Peyer's patch (tissue), 4 donors: ENCODE measurements around the gene GSTP1. TPM values are rescaled to one million over a fixed set of nuclear protein-coding genes. Genes with fewer than 3 reads are reported as not detected.
"Not testable (repeated sequence)": the region's sequence is repeated elsewhere in the genome, so short reads cannot be mapped to it uniquely, and the experiment has no call there.

Source experiments
- DNase-seq, 3 donors: peaks; one replicate each; pipeline ENCODE4 v3.0.0-alpha.2; 2017 to 2019
- H3K27ac ChIP-seq, 4 donors: fragments of 200-600 bp; sonication (generic); one replicate each; pipeline ENCODE4 v1.5.1; 2016 to 2019
- H3K27me3 ChIP-seq, 2 donors: fragments of 200-600 bp; sonication (generic); one replicate each; pipeline ENCODE4 v1.5.1; 2019
- H3K36me3 ChIP-seq, 3 donors: fragments of 200-600 bp; sonication (generic); one replicate each; pipeline ENCODE4 v1.5.1; 2016 to 2019
- H3K4me1 ChIP-seq, 4 donors: fragments of 200-600 bp; sonication (generic); one replicate each; pipeline ENCODE4 v1.5.1; 2016 to 2019
- H3K4me3 ChIP-seq, 4 donors: fragments of 200-600 bp; sonication (generic); 1 replicate in 3 of 4; 2 replicates in 1 of 4; pipeline ENCODE4 v1.5.1; 2016 to 2019; ENCODE audit warnings: mild to moderate bottlenecking in 1 of 4
- H3K9me3 ChIP-seq, 4 donors: fragments of 200-600 bp; sonication (generic); one replicate each; pipeline ENCODE4 v1.5.1; 2016 to 2019; ENCODE audit warnings: mild to moderate bottlenecking in 1 of 4
- POLR2A ChIP-seq, 2 donors: fragments of 450-650 bp; IDR thresholded peaks; one replicate each; pipeline ENCODE4 v1.5.1; 2017; ENCODE audit warnings: antibody characterized with exemption in 2 of 2, mild to moderate bottlenecking in 2 of 2, moderate library complexity in 2 of 2
- total RNA-seq, 4 donors: library from RNA; depleted of rRNA; stranded (reverse); fragments of >200 nt; gene quantifications; one replicate each; pipeline ENCODE4 v1.1.0, GENCODE V29; 2016
- TF ChIP-seq, protein P1 (sequence below), 6 experiments: fragments of 450-650 bp in 4 of 6; fragments of 200-600 bp in 2 of 6; sonication (generic) in 1 of 6; IDR thresholded peaks; one replicate each; pipeline ENCODE4 v1.5.1; 2017 to 2019; ENCODE audit warnings: antibody characterized with exemption in 6 of 6, mild to moderate bottlenecking in 3 of 6, moderate library complexity in 1 of 6

Gene GSTP1
- total RNA-seq, 4 donors from 2014 or later, result 237 to 451 (median 419) TPM

DNA sequence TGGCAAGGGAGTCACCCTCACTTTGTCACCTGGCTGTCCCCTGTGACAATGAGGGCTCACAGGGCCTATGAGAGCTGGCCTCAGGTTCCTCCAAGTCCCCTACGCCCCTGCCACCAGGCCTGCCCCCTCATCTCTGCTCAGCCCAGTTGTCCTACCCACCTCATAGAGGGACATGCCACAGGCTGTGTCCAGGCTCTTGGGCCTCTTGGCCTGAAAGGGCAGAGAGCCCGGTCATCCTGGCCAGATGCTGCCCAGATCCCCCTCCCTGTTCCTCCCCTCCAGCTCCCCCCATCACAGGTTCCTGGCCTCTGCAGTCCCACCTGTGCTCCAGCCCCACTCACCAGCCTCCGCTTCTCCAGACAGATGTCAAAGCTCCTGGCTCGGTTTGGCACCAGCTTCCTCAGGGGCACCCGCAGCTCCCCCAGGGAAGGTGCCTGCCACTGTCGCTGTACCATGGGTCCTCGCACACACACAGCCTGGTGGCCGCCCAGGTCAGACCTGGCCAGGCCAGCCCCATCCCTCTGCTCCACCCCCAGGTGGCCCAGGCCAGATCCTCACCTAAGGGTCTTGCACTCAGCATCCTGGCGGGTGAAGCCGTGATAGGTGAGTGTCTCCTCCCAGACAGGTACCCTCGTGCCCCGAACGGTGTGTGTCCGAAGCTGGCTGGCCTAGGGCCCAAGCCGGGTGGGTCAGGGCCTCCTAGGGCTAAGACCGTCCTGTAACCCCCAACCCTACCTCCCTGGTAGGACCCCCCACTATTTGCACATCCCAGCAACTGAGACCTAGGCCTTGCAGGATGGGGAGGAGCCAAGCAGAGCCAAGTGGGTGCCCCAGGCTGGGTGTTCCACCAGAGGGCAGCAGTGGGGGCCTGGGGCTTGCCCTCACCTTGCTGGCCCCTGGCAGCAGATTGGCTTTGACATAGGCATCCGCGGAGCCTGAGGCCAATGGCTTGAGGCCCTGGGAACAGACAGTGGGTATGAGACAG is 31.4 kb downstream of the GSTP1 start:
- H3K27ac ChIP-seq, result peak overlapping the region; percentile 70 to 91 (median 82)

DNA sequence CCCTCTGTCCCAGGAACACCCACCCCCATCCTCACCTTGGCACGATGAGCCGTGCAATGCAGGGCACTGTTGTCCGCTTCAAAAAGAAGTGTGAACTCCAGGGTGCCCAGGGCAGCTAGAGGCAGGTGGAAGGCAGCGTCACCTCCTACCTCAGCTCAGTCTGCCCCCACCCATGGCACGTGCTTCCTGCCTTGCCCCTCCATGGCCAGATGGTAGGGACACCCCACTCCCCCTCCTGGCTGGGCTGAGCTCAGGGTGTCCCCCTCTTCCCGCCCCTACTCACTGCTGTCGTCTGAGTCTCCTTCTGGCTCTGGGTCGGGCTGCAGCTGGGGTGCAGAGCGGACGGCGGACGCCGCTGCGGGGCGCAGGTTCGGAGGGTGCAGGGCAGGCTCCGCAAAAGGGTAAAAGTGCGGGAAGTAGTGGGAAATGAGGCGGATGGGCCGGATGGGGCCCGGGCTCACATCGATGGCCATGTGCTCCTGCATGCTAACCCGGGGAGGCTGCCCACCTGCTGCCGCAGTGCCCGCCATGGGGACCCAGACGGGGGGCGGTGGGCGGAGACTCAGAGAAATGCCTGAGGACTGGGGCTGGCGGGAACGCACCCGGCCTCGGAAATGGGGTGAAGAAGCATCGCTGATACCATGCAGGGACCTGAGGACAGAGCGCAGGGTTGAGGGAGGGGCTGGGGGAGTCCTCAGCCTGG is 32.3 kb downstream of the GSTP1 start:
- Histone ChIP-seq H3K27ac (no peak overlapping the region), H3K4me3 (no peak overlapping the region)
- DNase-seq, result no peak

More for the DNA sequence above, 31.4 kb downstream of the GSTP1 start:
- peaks cover 0 to 28% (median 0%) of the 10 kb centered on the region in 3 donors for H3K36me3 ChIP-seq
- peak in 1 of 3 donors; percentile 74 for DNase-seq
- peaks cover 0 to 16% (median 10%) of the 10 kb centered on the region in 4 donors for H3K4me1 ChIP-seq
- peaks cover 0 to 5% of the 10 kb centered on the region in 2 donors for H3K27me3 ChIP-seq
- no peak for TF ChIP-seq POLR2A (IDR thresholded peaks at IDR 0.05)
- TF ChIP-seq, protein P1, sequence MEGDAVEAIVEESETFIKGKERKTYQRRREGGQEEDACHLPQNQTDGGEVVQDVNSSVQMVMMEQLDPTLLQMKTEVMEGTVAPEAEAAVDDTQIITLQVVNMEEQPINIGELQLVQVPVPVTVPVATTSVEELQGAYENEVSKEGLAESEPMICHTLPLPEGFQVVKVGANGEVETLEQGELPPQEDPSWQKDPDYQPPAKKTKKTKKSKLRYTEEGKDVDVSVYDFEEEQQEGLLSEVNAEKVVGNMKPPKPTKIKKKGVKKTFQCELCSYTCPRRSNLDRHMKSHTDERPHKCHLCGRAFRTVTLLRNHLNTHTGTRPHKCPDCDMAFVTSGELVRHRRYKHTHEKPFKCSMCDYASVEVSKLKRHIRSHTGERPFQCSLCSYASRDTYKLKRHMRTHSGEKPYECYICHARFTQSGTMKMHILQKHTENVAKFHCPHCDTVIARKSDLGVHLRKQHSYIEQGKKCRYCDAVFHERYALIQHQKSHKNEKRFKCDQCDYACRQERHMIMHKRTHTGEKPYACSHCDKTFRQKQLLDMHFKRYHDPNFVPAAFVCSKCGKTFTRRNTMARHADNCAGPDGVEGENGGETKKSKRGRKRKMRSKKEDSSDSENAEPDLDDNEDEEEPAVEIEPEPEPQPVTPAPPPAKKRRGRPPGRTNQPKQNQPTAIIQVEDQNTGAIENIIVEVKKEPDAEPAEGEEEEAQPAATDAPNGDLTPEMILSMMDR (IDR thresholded peaks at IDR 0.05), result peak in 4 of 6 experiments; percentile 36 to 70 (median 62)
- H3K9me3 ChIP-seq, result no peaks in the 10 kb centered on the region
- H3K4me3 ChIP-seq, result peak overlapping the region in 1 of 4 donors; percentile 42

DNA sequence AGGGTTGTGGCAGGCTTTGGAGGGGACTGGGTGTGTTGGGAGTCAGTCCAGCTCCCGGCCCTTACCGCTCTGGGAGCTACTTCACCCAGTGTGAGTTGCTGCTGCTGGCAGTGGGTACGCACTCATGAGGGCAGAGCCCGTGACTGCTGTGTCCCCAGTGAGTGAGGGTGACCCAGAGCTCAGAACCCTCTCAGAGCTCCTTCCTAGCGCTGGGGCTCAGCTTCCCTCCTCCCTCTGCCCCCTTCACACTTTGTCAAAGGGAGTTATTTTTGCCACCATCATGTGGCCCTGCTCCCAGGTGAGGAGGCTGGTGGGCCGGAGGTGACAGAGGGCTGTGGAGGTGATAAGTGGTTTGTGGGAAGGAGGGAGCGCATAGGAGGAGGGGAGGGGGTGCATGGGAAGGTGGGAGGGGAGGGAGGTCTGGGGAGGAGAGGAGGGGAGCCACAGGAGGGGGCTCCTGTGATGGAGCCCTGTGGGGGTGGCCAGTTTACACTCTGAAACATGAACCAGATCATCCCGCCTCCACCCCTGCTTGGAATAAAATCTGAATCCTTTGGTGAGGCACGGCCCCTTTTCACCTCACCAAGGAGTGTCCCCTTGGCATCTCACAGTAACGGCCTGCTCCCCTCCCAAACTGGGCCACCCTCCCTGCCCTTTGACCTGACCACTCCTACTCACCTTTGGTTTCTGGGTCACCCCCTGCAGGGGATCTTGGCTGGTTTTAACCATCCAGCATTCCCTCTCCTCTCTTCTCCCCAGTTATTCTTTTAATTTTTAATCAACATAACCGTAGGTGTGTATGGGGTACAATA is 33.0 kb downstream of the GSTP1 start:
- Histone ChIP-seq H3K27ac (no peak overlapping the region), H3K36me3 (peaks cover 0 to 12% (median 0%) of the 10 kb centered on the region in 3 donors), H3K4me3 (no peak overlapping the region), H3K27me3 (peaks cover 0 to 5% of the 10 kb centered on the region in 2 donors), H3K9me3 (no peaks in the 10 kb centered on the region), H3K4me1 (peaks cover 0 to 16% (median 10%) of the 10 kb centered on the region in 4 donors)
- no peak for DNase-seq
- no peak for TF ChIP-seq POLR2A (IDR thresholded peaks at IDR 0.05)

More for the DNA sequence above, 32.3 kb downstream of the GSTP1 start:
- Histone ChIP-seq H3K36me3 (peaks cover 0 to 20% (median 0%) of the 10 kb centered on the region in 3 donors), H3K4me1 (peaks cover 0 to 16% (median 10%) of the 10 kb centered on the region in 4 donors), H3K27me3 (peaks cover 0 to 5% of the 10 kb centered on the region in 2 donors), H3K9me3 (no peaks in the 10 kb centered on the region)
- TF ChIP-seq, protein P1 (IDR thresholded peaks at IDR 0.05), result no peak
- TF ChIP-seq POLR2A (IDR thresholded peaks at IDR 0.05), result no peak

DNA sequence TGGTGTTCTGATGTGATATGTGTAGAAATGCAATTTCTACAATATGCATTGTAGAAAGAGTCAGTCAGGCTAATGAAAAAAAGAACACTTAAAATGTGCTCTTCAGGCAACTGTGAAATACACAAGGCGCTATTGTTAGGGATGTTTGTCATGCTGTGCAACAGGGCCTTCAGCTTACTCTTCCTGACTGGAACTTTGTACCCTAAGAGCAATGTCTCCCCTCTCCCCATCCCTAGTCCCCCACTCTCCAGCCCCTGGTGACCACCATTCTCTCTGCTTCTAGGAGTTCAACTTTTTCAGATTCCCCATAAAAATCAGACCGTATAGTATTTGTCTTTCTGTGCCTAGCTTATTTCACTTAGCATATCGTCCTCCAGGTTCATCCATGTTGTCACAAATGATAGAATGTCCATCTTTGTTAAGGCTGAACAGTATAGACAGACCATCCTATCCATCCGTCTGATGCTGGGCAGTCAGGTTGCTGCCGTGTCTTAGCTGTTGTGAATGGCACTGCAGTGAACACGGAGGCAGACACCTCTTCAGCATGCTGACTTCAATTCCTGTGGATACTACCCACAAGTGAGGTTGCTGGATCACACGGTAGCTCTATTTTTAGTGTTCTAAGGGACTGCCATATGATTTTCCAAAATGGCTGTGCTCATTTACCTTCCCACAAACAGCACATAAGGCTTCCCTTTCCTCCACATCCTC is 33.8 kb downstream of the GSTP1 start:
- H3K27me3 ChIP-seq, result peaks cover 0 to 5% of the 10 kb centered on the region in 2 donors
- TF ChIP-seq POLR2A (IDR thresholded peaks at IDR 0.05), result no peak
- TF ChIP-seq, protein P1 (IDR thresholded peaks at IDR 0.05), result no peak
- no peak overlapping the region for H3K27ac ChIP-seq
- H3K4me3 ChIP-seq, result no peak overlapping the region
- H3K9me3 ChIP-seq, result no peaks in the 10 kb centered on the region
- no peak for DNase-seq
- peaks cover 0 to 16% (median 10%) of the 10 kb centered on the region in 4 donors for H3K4me1 ChIP-seq
- H3K36me3 ChIP-seq, result peaks cover 0 to 5% (median 0%) of the 10 kb centered on the region in 3 donors

DNA sequence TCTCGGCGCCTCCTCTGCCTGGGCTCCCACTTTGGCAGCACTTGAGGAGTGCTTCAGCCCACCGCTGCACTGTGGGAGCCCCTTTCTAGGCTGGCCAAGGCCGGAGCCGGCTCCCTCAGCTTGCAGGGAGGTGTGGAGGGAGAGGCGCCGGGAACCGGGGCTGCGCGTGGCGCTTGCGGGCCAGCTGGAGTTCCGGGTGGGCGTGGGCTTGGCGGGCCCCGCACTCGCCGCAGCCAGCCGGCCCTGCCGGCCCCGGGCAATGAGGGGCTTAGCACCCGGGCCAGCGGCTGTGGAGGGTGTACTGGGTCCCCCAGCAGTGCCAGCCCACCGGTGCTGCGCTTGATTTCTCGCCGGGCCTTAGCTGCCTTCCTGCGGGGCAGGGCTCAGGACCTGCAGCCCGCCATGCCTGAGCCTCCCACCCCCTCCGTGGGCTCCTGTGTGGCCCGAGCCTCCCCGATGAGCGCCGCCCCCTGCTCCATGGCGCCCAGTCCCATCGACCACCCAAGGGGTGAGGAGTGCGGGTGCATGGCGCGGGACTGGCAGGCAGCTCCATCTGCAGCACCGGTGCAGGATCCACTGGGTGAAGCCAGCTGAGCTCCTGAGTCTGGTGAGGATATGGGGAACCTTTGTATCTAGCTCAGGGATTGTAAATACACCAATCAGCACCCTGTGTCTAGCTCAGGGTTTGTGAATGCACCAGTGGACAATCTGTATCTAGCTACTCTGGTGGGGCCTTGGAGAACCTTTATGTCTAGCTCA is 35.5 kb downstream of the GSTP1 start:
- H3K36me3 ChIP-seq, result not testable (repeated sequence)

DNA sequence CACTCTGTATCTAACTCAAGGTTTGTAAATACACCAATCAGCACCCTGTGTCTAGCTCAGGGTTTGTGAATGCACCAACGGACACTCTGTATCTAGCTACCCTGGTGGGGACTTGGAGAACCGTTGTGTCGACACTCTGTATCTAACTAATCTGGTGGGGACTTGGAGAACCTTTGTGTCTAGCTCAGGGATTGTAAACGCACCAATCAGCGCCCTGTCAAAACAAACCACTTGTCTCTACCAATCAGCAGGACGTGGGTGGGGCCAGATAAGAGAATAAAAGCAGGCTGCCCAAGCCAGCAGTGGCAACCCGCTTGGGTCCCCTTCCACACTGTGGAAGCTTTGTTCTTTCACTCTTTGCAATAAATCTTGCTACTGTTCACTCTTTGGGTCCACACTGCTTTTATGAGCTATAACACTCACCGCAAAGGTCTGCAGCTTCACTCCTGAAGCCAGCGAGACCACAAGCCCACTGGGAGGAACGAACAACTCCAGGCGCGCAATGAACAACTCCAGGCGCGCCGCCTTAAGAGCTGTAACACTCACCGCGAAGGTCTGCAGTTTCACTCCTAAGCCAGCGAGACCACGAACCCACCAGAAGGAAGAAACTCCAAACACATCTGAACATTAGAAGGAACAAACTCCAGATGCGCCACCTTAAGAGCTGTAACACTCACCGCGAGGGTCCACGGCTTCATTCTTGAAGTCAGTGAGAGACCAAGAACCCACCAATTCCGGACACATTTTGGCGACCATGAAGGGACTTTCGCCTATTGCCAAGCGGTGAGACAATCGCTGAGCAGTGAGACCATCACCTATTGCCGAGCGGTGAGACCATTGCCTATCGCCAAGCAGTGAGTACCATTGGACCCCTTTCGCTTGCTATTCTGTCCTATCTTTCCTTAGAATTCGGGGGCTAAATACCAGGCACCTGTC is 36.3 kb downstream of the GSTP1 start:
- not testable (repeated sequence) for H3K4me3 ChIP-seq, DNase-seq, H3K36me3 ChIP-seq, H3K27ac ChIP-seq, H3K27me3 ChIP-seq, H3K4me1 ChIP-seq, H3K9me3 ChIP-seq

More for the DNA sequence above, 35.5 kb downstream of the GSTP1 start:
- not testable (repeated sequence) for H3K27ac ChIP-seq, H3K9me3 ChIP-seq, H3K4me3 ChIP-seq, H3K27me3 ChIP-seq
- peak in 1 of 3 donors; percentile 22 for DNase-seq
- peaks cover 0 to 11% (median 6%) of the 10 kb centered on the region in 4 donors for H3K4me1 ChIP-seq

DNA sequence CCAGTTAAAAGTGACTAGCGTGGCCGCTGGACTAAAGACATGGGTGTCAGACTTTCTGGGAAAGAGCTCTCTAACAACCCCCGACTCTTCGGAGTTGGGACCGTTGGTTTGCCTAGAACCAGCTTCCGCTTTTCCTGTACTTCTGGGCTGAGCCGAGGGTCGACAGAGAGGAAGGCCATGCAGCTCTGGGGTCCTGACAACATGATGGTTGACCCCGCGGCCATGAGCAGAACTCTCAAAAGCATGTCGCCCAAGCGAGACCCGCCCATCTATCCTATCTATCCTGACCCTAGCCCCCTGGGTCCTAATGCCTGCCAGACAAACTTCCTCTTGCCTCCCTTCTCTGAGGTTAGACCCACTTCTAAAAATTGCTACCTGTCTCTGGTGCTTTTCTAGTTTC is 37.0 kb downstream of the GSTP1 start:
- not testable (repeated sequence) for H3K27ac ChIP-seq, H3K27me3 ChIP-seq, H3K4me1 ChIP-seq

DNA sequence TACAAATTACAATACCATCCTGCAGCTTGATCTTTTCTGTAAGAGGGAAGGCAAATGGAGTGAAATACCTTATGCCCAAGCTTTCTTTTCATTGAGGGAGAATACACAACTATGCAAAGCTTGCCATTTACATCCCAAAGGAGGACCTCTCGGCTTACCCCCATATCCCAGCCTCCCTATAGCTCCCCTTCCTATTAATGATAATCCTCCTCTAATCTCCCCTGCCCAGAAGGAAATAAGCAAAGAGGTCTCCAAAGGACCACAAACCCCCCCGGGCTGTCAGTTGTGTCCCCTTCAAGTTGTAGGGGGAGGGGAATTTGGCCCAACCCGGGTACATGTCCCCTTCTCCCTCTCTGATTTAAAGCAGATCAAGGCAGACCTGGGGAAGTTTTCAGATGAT is 38.3 kb downstream of the GSTP1 start:
- H3K4me1 ChIP-seq, result not testable (repeated sequence)

More for the DNA sequence above, 37.0 kb downstream of the GSTP1 start:
- H3K9me3 ChIP-seq, H3K36me3 ChIP-seq, DNase-seq, H3K4me3 ChIP-seq: not testable (repeated sequence)

More for the DNA sequence above, 38.3 kb downstream of the GSTP1 start:
- not testable (repeated sequence) for H3K4me3 ChIP-seq, H3K27me3 ChIP-seq, H3K9me3 ChIP-seq, H3K36me3 ChIP-seq, DNase-seq, H3K27ac ChIP-seq
